ENCODE data around the gene TBC1D10A. TPM values are rescaled to one million over a fixed set of nuclear protein-coding genes. Genes with fewer than 3 reads are reported as not detected.
A peak's percentile ranks its signal among the peaks of the same experiment; 100 is the strongest.

The TBC1D10A gene
- total RNA-seq, 1 experiment from 2014 or later, result 12.2 TPM

DNA sequence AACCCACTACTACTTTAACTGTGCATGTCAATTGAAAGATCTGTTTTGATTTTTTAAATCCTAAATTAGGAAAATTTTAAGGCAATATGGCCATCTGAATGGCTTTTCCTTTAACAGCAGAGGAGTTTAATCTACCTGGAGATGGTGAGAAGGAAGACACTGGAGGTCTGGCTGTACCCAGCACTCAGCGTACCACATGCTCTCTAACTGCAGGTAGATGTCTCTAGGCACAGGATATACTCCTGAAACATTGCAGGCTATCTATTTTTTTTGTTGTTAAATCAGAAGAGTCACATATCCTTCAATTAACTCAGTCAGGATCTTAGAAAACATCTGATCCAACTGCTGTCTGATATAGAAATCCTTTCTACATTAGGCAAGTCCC, 20.1 kb downstream of the TBC1D10A start:
- DNase-seq, result no peak
- Mint-ChIP-seq H3K9me3 (ENCODE audit: unreplicated experiment) (no peaks in the 10 kb centered on the region), H3K36me3 (ENCODE audit: insufficient read depth, unreplicated experiment) (peaks cover 11% of the 10 kb centered on the region), H3K4me3 (ENCODE audit: unreplicated experiment) (no peak overlapping the region), H3K27ac (ENCODE audit: unreplicated experiment) (no peak overlapping the region), H3K4me1 (ENCODE audit: low read depth, unreplicated experiment) (peaks cover 25% of the 10 kb centered on the region), H3K27me3 (ENCODE audit: insufficient read depth, unreplicated experiment) (no peaks in the 10 kb centered on the region)
- Histone ChIP-seq H3K9me3 (no peaks in the 10 kb centered on the region), H3K36me3 (ENCODE audit: control insufficient read depth, insufficient read depth, low read length) (peaks cover 2% of the 10 kb centered on the region), H3K4me3 (ENCODE audit: low read depth, low read length) (no peak overlapping the region), H3K4me1 (peaks cover 8% of the 10 kb centered on the region; the same call in 1 of the 2 replicates), H3K27me3 (replicated peaks; ENCODE audit: control insufficient read depth, insufficient read depth, low read length) (no peaks in the 10 kb centered on the region)
- no TSS peak for BruUV-seq (replicated peaks)
- intact Hi-C loops (cut with micrococcal nuclease; ENCODE audit: unreplicated experiment), result no loop called here
- CTCF ChIA-PET, result no interaction called here
- POLR2A ChIA-PET, result interaction anchor here (1.7 kb wide), 1 partner anchor 8 kb away, joined by 4 read pairs; no protein-coding TSS in a partner anchor
- TF ChIP-seq, protein P1, sequence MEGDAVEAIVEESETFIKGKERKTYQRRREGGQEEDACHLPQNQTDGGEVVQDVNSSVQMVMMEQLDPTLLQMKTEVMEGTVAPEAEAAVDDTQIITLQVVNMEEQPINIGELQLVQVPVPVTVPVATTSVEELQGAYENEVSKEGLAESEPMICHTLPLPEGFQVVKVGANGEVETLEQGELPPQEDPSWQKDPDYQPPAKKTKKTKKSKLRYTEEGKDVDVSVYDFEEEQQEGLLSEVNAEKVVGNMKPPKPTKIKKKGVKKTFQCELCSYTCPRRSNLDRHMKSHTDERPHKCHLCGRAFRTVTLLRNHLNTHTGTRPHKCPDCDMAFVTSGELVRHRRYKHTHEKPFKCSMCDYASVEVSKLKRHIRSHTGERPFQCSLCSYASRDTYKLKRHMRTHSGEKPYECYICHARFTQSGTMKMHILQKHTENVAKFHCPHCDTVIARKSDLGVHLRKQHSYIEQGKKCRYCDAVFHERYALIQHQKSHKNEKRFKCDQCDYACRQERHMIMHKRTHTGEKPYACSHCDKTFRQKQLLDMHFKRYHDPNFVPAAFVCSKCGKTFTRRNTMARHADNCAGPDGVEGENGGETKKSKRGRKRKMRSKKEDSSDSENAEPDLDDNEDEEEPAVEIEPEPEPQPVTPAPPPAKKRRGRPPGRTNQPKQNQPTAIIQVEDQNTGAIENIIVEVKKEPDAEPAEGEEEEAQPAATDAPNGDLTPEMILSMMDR (IDR thresholded peaks at IDR 0.05; ENCODE audit: insufficient read depth in 1 of 2, low read depth in 1 of 2, low read length in 1 of 2, severe bottlenecking in 1 of 2, unreplicated experiment in 1 of 2), result no peak

DNA sequence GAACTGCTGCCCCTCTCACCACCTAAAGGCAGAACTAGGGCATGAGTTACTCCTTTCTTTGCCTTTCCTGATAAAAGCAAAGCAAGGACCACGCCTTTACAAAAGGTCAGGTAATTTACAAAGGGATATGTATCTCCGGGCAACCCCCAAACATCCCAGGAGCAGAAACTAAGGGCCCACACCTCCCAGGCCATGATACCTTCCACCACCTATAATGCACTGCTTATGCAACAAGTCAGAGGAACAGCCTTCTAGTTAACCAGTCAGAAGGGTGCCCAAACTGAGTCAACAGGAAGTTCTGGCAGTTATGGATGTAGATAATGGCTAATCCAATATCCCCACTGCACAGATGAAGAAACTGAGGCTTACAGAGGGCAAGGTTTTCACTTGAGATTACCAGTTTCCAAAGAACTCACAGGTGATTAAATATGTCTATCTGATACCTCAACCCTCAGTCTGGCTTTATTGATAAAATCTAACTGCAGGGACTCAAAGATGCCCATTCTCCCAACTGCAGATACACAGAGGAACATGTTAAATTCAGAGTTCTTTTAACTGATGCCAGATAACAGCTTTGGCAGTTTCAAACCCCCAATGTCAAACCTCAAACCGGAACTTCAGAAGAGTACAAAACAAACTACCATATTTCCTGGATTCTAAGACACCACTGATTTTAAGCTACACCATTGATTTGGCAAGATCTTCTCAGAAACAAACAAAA, 20.7 kb downstream of the TBC1D10A start:
- Mint-ChIP-seq H3K4me1 (ENCODE audit: low read depth, unreplicated experiment) (peaks cover 25% of the 10 kb centered on the region), H3K27me3 (ENCODE audit: insufficient read depth, unreplicated experiment) (no peaks in the 10 kb centered on the region), H3K9me3 (ENCODE audit: unreplicated experiment) (no peaks in the 10 kb centered on the region), H3K4me3 (ENCODE audit: unreplicated experiment) (no peak overlapping the region), H3K36me3 (ENCODE audit: insufficient read depth, unreplicated experiment) (peaks cover 14% of the 10 kb centered on the region), H3K27ac (ENCODE audit: unreplicated experiment) (no peak overlapping the region)
- ChIA-PET CTCF (no interaction called here), POLR2A (interaction anchor here (1.7 kb wide), 1 partner anchor 8 kb away, joined by 4 read pairs; no protein-coding TSS in a partner anchor)
- DNase-seq, result no peak
- Histone ChIP-seq H3K9me3 (no peaks in the 10 kb centered on the region), H3K4me1 (peaks cover 8% of the 10 kb centered on the region; the same call in 1 of the 2 replicates), H3K4me3 (ENCODE audit: low read depth, low read length) (no peak overlapping the region), H3K36me3 (ENCODE audit: control insufficient read depth, insufficient read depth, low read length) (peaks cover 2% of the 10 kb centered on the region), H3K27me3 (replicated peaks; ENCODE audit: control insufficient read depth, insufficient read depth, low read length) (no peaks in the 10 kb centered on the region)
- intact Hi-C loops (cut with micrococcal nuclease; ENCODE audit: unreplicated experiment), result no loop called here
- TF ChIP-seq, protein P1 (IDR thresholded peaks at IDR 0.05; ENCODE audit: insufficient read depth in 1 of 2, low read depth in 1 of 2, low read length in 1 of 2, severe bottlenecking in 1 of 2, unreplicated experiment in 1 of 2), result no peak
- BruUV-seq (replicated peaks), result no TSS peak

DNA sequence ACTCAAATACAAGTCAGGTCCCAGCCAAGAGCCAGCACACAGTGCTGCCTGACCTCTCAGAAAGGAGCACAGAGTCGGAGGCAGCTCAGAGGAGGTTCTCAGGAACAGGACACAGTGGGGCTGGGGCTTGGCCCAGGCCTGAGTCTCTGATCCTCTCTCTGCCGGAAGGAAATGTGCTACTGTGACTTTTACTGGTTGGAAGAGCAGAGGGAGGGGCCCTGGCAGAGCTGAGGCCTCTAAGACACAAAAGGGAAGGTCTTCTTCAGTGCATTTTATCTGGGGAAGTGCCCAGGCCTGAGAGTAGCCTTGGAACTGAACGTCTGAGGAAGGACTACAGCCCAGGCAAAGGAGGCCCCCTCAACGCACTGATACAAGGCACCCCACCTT, 21.2 kb downstream of the TBC1D10A start:
- POLR2A ChIA-PET, result no interaction called here
- DNase-seq, result no peak
- Mint-ChIP-seq H3K9me3 (ENCODE audit: unreplicated experiment) (no peaks in the 10 kb centered on the region), H3K4me3 (ENCODE audit: unreplicated experiment) (no peak overlapping the region), H3K27me3 (ENCODE audit: insufficient read depth, unreplicated experiment) (no peaks in the 10 kb centered on the region), H3K36me3 (ENCODE audit: insufficient read depth, unreplicated experiment) (peaks cover 17% of the 10 kb centered on the region), H3K4me1 (ENCODE audit: low read depth, unreplicated experiment) (peaks cover 25% of the 10 kb centered on the region), H3K27ac (ENCODE audit: unreplicated experiment) (peak overlapping the region; percentile 45)
- CTCF ChIA-PET, result interaction anchor here (1.0 kb wide), 1 partner anchor 18 kb away, joined by 4 read pairs; no protein-coding TSS in a partner anchor
- H3K27me3 ChIP-seq (replicated peaks; ENCODE audit: control insufficient read depth, insufficient read depth, low read length), result no peaks in the 10 kb centered on the region
- no TSS peak for BruUV-seq (replicated peaks)
- H3K9me3 ChIP-seq, result no peaks in the 10 kb centered on the region
- no peak overlapping the region for H3K4me3 ChIP-seq (ENCODE audit: low read depth, low read length)
- H3K36me3 ChIP-seq (ENCODE audit: control insufficient read depth, insufficient read depth, low read length), result peaks cover 2% of the 10 kb centered on the region
- TF ChIP-seq, protein P1 (IDR thresholded peaks at IDR 0.05; ENCODE audit: insufficient read depth in 1 of 2, low read depth in 1 of 2, low read length in 1 of 2, severe bottlenecking in 1 of 2, unreplicated experiment in 1 of 2), result no peak
- H3K4me1 ChIP-seq, result peaks cover 8% of the 10 kb centered on the region; the same call in 1 of the 2 replicates
- intact Hi-C loops (cut with micrococcal nuclease; ENCODE audit: unreplicated experiment), result no loop called here

Measured in Caco-2 (cell line).